GM12873 (cell line): ENCODE results near the gene MMP15.
A peak's percentile ranks its signal among the peaks of the same experiment; 100 is the strongest.

Experiments used
- TF ChIP-seq, protein P1 (sequence below): IDR thresholded peaks from 2 replicates; pipeline ENCODE4 v1.5.1; 2012; ENCODE audit warnings: low read depth, mild to moderate bottlenecking, moderate library complexity, low read length, control low read depth; ENCODE audit not compliant: insufficient read depth; ENCODE audit errors: missing control alignments

MMP15 gene

DNA sequence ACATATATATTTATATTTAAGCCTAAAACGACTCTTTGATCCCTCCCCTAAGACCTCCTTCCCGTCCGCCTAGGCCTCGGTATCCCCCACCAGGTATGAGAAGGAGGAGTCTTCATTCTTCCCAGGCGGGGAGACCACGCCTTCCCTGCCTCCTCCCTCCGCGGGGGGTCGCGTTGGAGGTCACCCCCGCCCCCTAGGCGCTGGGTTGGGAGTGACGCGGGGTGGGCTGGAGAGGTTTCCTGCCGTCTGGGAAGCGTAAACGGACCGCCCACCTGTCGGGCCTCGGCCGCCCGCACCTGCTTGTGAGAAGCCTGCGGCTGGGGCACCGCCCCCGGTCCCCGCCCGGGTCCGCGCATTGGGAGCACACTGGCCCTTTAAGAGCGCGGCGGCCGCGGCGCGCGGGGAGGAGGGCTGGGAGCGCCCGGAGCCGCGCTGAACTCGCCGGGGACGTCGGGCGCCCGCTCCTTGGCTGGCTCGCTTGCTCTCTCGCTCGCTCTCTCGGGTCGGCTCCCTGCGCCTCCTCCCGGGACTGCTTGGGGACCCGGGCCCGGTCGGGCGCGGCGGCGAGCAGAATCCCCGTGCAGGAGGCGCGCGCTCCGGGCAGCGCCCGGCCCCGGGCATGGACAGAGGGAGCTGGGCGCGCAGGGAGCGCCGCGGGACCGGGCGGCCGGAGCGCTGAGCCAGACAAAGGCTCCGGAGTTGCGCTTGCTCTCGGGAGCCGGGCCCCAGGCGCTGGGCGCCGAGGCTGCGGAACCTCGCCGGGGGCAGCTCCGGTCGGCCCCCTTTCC lies at the start of gene MMP15:
TSS of gene MMP15 (plus strand) at position 404 of the 788 bp plus-strand sequence. CDS start 597 bp downstream, outside the sequence.
- TF ChIP-seq, protein P1, sequence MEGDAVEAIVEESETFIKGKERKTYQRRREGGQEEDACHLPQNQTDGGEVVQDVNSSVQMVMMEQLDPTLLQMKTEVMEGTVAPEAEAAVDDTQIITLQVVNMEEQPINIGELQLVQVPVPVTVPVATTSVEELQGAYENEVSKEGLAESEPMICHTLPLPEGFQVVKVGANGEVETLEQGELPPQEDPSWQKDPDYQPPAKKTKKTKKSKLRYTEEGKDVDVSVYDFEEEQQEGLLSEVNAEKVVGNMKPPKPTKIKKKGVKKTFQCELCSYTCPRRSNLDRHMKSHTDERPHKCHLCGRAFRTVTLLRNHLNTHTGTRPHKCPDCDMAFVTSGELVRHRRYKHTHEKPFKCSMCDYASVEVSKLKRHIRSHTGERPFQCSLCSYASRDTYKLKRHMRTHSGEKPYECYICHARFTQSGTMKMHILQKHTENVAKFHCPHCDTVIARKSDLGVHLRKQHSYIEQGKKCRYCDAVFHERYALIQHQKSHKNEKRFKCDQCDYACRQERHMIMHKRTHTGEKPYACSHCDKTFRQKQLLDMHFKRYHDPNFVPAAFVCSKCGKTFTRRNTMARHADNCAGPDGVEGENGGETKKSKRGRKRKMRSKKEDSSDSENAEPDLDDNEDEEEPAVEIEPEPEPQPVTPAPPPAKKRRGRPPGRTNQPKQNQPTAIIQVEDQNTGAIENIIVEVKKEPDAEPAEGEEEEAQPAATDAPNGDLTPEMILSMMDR = peak; percentile 5

DNA sequence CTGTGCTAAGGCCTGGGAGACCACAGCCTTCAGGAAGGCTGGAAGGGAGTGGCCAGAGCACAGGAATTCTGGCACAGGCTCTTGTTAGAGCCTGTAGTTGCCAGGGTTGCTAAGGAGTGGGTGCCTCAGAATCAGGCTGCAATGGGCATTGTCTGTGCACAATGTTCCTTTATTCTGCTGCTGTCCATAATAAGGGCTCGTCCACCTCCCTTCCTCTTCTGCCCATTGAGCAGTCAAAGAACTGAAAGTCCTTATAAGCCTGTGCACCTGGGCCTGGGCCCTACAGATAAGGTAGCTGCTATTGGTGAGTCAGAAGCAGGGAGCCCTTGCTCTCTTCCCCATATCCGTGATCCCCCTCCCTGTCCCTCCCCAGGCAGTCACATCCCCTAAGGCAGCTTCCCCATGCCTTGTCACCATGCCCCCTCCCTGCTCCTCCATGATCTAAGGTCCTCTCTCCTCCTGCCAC lies 49.2 kb upstream of the MMP15 start:
- TF ChIP-seq, protein P1 = no peak

DNA sequence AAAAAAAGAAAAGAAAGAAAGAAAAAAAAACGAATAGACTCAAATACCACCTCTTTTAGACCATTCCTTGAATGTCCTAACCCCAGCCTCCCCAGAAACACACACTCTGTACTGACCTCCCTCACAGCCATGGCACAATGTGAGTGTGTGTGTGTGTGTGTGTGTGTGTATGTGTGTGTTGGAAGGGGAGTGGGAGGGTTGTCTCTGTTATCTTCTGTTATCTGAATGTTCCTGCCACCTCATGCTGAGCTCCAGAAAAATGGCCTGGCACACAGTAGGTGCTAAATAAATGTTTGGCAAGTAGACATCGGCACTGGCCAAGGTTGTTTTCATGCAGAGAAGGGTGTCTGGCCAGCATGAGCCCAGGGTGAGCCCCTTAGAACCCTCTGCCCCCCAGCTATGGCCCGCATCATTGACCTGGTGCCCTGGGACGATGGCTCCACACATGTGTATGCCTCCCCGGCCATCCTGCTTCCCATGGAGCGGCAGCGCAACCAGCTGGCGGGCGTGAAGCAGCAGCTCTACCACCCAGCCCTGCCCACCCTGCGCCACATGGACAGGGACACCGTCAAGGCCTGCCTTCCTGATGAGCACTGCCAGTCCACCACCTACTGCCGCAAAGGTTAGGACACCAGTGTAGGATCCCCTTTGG lies 48.0 kb upstream of the MMP15 start:
- TF ChIP-seq, protein P1 = no peak

DNA sequence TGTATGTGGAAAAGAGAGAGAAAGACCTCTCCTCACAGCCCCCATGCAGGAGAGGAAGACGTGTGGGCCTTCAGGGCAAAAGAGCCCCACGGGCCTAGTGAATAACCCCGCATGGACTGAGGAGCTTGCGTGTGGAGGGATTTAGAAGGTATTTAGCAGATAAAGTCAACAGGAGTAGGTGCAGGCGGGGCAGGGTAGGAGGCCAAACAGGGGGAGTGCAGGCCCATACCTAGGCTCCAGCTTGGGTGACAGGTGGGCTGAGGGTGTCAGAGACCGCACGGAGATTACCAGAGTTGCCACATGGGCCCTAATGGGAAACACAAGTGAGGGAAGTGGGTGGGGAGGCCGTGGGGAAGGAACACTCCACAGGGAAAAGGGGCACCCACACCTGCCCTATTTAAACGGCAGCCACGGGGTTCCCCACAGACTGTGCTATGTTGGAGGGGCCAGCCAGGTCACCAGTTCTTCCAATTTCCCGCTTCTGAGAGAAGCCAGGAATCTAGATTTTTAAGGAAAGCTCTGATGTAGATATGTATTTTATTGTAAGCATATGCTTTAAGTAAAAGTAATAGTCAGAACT lies 46.5 kb upstream of the MMP15 start:
- TF ChIP-seq, protein P1 = no peak

DNA sequence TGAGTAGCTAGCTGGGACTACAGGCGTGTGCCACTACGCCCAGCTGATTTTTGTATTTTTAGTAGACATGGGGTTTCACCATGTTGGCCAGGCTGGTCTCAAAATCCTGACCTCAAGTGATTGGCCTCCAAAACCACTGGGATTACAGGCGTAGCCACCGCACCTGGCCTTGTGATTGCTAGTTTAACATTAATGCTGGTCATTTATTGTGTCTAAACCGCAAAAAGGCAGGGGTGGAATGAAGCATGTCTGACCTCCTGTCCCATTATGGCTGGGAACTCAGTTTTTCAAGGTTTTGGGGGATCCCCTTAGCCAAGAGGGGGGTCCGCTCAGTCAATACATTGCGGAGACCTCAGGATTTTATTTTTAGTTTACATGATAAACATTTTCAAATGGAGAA lies 43.9 kb upstream of the MMP15 start:
- TF ChIP-seq, protein P1 = no peak

DNA sequence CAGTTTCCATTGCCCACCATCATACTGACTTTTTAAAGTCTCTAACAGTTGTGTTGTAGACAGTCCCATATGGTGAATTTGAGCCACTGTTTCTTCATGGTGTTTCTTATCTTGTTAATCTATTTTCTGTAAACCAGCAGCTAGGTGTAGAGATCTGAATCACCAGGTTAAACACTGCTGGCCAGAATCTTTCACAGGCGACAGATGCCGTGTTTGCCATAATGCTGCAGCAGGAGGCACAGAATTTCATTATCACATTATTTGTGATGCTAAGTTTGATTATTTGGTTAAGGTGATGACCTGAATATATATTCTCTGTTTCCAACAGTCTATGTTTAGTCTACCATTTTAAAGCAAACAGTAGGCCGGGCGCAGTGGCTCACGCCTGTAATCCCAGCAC lies 43.2 kb upstream of the MMP15 start:
- TF ChIP-seq, protein P1 = no peak
